ENCODE results near the gene IFITM2.
"Not testable (repeated sequence)": the region's sequence is repeated elsewhere in the genome, so short reads cannot be mapped to it uniquely, and the experiment has no call there.

The IFITM2 gene

GRCh38 chr11:293271-293851 is 14.3 kb upstream of the IFITM2 start:
- DNase-seq, result no peak

- DNase-seq, result peak in 1 of 2 donors; percentile 5
Measured at GRCh38 chr11:293852-294661, 13.6 kb upstream of the IFITM2 start.

GRCh38 chr11:294780-295179 is 12.8 kb upstream of the IFITM2 start:
- DNase-seq, result no peak

- DNase-seq, result no peak
Measured at GRCh38 chr11:295351-296170, 12.1 kb upstream of the IFITM2 start.

- no peak for DNase-seq
Measured at GRCh38 chr11:296171-297050, 11.2 kb upstream of the IFITM2 start.

GRCh38 chr11:297051-297585 is 10.5 kb upstream of the IFITM2 start:
- no peak for DNase-seq

GRCh38 chr11:297586-298405 is 9.8 kb upstream of the IFITM2 start:
- DNase-seq, result peak; percentile 9 to 58

GRCh38 chr11:298406-299065 is 9.1 kb upstream of the IFITM2 start:
- DNase-seq, result no peak

- no peak for DNase-seq
Measured at GRCh38 chr11:299081-299891, 8.3 kb upstream of the IFITM2 start, which contains the start of gene IFITM5. TSS of gene IFITM5 (minus strand) at chr11:299526. CDS start at chr11:299490, 36 bp downstream.

- no peak for DNase-seq
Measured at GRCh38 chr11:299951-300735, 7.5 kb upstream of the IFITM2 start.

- no peak for DNase-seq
Measured at GRCh38 chr11:303363-303762, 4.3 kb upstream of the IFITM2 start.

GRCh38 chr11:304061-304506 is 3.5 kb upstream of the IFITM2 start:
- DNase-seq, result no peak

- DNase-seq, result peak; percentile 39 to 42
Measured at GRCh38 chr11:304915-305843, 2.4 kb upstream of the IFITM2 start.

GRCh38 chr11:305844-306211 is 1.8 kb upstream of the IFITM2 start:
- DNase-seq, result no peak

- DNase-seq, result no peak
Measured at GRCh38 chr11:306645-307371, 808 bp upstream of the IFITM2 start.

- not testable (repeated sequence) for DNase-seq
Measured at GRCh38 chr11:308740-309665, 1.4 kb downstream of the IFITM2 start.
